K562 (cell line): Measurements from ENCODE around the gene PRCC. TPM values are rescaled to one million over a fixed set of nuclear protein-coding genes. Genes with fewer than 3 reads are reported as not detected.

Experiments used
- CBX5 ChIP-seq: IDR thresholded peaks from 2 replicates; pipeline ENCODE4 v1.6.1; 2014; ENCODE audit warnings: low read depth, borderline replicate concordance
- COPS2 ChIP-seq: fragments of 450-650 bp; conservative IDR thresholded peaks from 2 replicates; pipeline ENCODE4 v1.6.1; 2016; ENCODE audit warnings: mild to moderate bottlenecking, moderate library complexity
- DIDO1 ChIP-seq: fragments of 450-650 bp; IDR thresholded peaks from 2 replicates; pipeline ENCODE4 v1.6.1; 2016; ENCODE audit warnings: low read depth, missing biosample characterization, missing genetic modification characterization
- EHMT2 ChIP-seq: fragments of 450-650 bp; IDR thresholded peaks from 2 replicates; pipeline ENCODE4 v1.6.1; 2018; ENCODE audit warnings: antibody characterized with exemption
- FOXP1 ChIP-seq: sonication (generic); formaldehyde crosslinking; IDR thresholded peaks from 2 replicates; pipeline ENCODE4 v1.8.0; 2022; ENCODE audit warnings: mild to moderate bottlenecking, missing genetic modification reagents
- L3MBTL2 ChIP-seq: fragments of 450-650 bp; IDR thresholded peaks from 2 replicates; pipeline ENCODE4 v1.6.1; 2016; ENCODE audit warnings: mild to moderate bottlenecking, moderate library complexity
- MAFK ChIP-seq: IDR thresholded peaks from 2 replicates; pipeline ENCODE4 v1.6.1; 2011; ENCODE audit warnings: low read length, improper control_type of control experiment
- NFRKB ChIP-seq: fragments of 450-650 bp; IDR thresholded peaks from 2 replicates; pipeline ENCODE4 v1.6.1; 2016; ENCODE audit warnings: low read depth
- RBBP5 ChIP-seq: fragments of 200-600 bp; sonication (generic); IDR thresholded peaks from 2 replicates; pipeline ENCODE4 v1.6.1; 2012; ENCODE audit warnings: borderline replicate concordance, mild to moderate bottlenecking, low read length, control low read depth, inconsistent platforms; ENCODE audit not compliant: insufficient read depth, poor library complexity, severe bottlenecking
- USF1 ChIP-seq: sonication (generic); formaldehyde crosslinking; IDR thresholded peaks from 2 replicates; pipeline ENCODE4 v1.9.0; 2022; ENCODE audit warnings: mild to moderate bottlenecking, missing genetic modification reagents
- ZKSCAN3 ChIP-seq: fragments of 250-450 bp; sonication (Bioruptor Pico); IDR thresholded peaks from 2 replicates; pipeline ENCODE4 v1.4.0; 2020
- ZNF143 ChIP-seq: sonication (generic); formaldehyde crosslinking; IDR thresholded peaks from 2 replicates; pipeline ENCODE4 v1.9.0; 2022; ENCODE audit warnings: mild to moderate bottlenecking, missing genetic modification reagents
- ZNF224 ChIP-seq: sonication (generic); formaldehyde crosslinking; IDR thresholded peaks from 2 replicates; pipeline ENCODE4 v1.8.0; 2022; ENCODE audit warnings: mild to moderate bottlenecking, missing genetic modification reagents
- ZNF395 ChIP-seq: fragments of 200-800 bp; sonication (Bioruptor generic); IDR thresholded peaks from 2 replicates; pipeline ENCODE4 v1.6.1; 2017; ENCODE audit warnings: missing genetic modification characterization, missing compliant biosample characterization
- polyA plus RNA-seq, 8 experiments: library from polyadenylated mRNA; depleted of rRNA in 4 of 8; stranded (reverse) in 5 of 8; unstranded in 3 of 8; fragments of >200 nt; fragmentation: Nextera tagmentation in 2 of 8; fragmentation: Illumina TruSeq in 1 of 8; extraction: Ambion mirVana in 2 of 8; extraction: Trizol in 1 of 8; gene quantifications; 2 replicates each; pipeline versions ENCODE4 v1.2.1 to v1.2.3, GENCODE V29; 2011 to 2014; ENCODE audit warnings: inconsistent platforms in 1 of 8, missing spikeins in 1 of 8
- total RNA-seq, 7 experiments: library from RNA; depleted of rRNA in 6 of 7; stranded (reverse); fragments of >200 nt in 6 of 7; fragmentation: Illumina TruSeq in 2 of 7; extraction: Trizol in 2 of 7; gene quantifications; 2 replicates each; pipeline versions ENCODE4 v1.2.1 to v1.2.3, GENCODE V29; 2011 to 2021; ENCODE audit warnings: low replicate concordance in 1 of 7
- TF ChIP-seq, protein P1 (sequence below): fragments of 450-650 bp; IDR thresholded peaks from 2 replicates; pipeline ENCODE4 v1.6.1; 2016; ENCODE audit warnings: low read depth
- TF ChIP-seq, protein P2 (sequence below): fragments of 250-450 bp; sonication (Bioruptor Pico); IDR thresholded peaks from 2 replicates; pipeline ENCODE4 v1.5.0; 2022; ENCODE audit warnings: mild to moderate bottlenecking

The PRCC gene
- total and polyA plus RNA-seq, 9 of the 15 experiments (the other 6 are each of a cell fraction or from before 2014, with no cell fraction given): 23.9 to 201 (median 41.1) TPM

GRCh38 chr1:156767101-156767878, at the start of gene PRCC (continued):
- TF ChIP-seq, protein P1, sequence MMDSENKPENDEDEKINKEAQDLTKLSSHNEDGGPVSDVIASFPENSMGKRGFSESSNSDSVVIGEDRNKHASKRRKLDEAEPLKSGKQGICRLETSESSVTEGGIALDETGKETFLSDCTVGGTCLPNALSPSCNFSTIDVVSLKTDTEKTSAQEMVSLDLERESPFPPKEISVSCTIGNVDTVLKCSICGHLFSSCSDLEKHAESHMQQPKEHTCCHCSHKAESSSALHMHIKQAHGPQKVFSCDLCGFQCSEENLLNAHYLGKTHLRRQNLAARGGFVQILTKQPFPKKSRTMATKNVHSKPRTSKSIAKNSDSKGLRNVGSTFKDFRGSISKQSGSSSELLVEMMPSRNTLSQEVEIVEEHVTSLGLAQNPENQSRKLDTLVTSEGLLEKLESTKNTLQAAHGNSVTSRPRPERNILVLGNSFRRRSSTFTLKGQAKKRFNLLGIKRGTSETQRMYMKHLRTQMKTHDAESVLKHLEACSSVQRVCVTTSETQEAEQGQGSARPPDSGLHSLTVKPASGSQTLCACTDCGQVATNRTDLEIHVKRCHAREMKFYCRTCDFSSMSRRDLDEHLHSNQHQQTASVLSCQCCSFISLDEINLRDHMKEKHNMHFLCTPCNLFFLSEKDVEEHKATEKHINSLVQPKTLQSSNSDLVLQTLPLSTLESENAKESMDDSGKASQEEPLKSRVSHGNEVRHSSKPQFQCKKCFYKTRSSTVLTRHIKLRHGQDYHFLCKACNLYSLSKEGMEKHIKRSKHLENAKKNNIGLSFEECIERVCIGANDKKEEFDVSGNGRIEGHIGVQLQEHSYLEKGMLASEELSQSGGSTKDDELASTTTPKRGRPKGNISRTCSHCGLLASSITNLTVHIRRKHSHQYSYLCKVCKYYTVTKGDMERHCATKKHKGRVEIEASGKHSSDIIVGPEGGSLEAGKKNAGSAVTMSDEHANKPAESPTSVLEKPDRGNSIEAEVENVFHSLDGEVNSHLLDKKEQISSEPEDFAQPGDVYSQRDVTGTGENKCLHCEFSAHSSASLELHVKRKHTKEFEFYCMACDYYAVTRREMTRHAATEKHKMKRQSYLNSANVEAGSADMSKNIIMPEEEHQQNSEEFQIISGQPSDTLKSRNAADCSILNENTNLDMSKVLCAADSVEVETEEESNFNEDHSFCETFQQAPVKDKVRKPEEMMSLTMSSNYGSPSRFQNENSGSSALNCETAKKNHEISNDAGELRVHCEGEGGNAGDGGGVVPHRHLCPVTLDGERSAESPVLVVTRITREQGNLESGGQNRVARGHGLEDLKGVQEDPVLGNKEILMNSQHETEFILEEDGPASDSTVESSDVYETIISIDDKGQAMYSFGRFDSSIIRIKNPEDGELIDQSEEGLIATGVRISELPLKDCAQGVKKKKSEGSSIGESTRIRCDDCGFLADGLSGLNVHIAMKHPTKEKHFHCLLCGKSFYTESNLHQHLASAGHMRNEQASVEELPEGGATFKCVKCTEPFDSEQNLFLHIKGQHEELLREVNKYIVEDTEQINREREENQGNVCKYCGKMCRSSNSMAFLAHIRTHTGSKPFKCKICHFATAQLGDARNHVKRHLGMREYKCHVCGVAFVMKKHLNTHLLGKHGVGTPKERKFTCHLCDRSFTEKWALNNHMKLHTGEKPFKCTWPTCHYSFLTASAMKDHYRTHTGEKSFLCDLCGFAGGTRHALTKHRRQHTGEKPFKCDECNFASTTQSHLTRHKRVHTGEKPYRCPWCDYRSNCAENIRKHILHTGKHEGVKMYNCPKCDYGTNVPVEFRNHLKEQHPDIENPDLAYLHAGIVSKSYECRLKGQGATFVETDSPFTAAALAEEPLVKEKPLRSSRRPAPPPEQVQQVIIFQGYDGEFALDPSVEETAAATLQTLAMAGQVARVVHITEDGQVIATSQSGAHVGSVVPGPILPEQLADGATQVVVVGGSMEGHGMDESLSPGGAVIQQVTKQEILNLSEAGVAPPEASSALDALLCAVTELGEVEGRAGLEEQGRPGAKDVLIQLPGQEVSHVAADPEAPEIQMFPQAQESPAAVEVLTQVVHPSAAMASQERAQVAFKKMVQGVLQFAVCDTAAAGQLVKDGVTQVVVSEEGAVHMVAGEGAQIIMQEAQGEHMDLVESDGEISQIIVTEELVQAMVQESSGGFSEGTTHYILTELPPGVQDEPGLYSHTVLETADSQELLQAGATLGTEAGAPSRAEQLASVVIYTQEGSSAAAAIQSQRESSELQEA: no peak
- TF ChIP-seq ZNF143 (CRISPR knock-in tag): peak; percentile 98
- no peak for TF ChIP-seq USF1 (CRISPR knock-in tag)
- no peak for TF ChIP-seq ZKSCAN3 (CRISPR knock-in tag)
- TF ChIP-seq, protein P2, sequence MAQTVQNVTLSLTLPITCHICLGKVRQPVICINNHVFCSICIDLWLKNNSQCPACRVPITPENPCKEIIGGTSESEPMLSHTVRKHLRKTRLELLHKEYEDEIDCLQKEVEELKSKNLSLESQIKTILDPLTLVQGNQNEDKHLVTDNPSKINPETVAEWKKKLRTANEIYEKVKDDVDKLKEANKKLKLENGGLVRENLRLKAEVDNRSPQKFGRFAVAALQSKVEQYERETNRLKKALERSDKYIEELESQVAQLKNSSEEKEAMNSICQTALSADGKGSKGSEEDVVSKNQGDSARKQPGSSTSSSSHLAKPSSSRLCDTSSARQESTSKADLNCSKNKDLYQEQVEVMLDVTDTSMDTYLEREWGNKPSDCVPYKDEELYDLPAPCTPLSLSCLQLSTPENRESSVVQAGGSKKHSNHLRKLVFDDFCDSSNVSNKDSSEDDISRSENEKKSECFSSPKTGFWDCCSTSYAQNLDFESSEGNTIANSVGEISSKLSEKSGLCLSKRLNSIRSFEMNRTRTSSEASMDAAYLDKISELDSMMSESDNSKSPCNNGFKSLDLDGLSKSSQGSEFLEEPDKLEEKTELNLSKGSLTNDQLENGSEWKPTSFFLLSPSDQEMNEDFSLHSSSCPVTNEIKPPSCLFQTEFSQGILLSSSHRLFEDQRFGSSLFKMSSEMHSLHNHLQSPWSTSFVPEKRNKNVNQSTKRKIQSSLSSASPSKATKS (CRISPR knock-in tag): no peak
- no peak for TF ChIP-seq EHMT2
- TF ChIP-seq CBX5: no peak
- peak; percentile 94 for TF ChIP-seq RBBP5
- TF ChIP-seq L3MBTL2: peak; percentile 85
- TF ChIP-seq MAFK: peak; percentile 48
- TF ChIP-seq DIDO1 (tag): peak; percentile 64
- TF ChIP-seq COPS2: no peak
- peak; percentile 98 for TF ChIP-seq NFRKB
- peak; percentile 77; the same call in 1 of the 2 replicates for TF ChIP-seq ZNF224
- TF ChIP-seq ZNF395 (CRISPR knock-in tag): peak; percentile 98
- peak; percentile 95 for TF ChIP-seq FOXP1 (CRISPR knock-in tag)
